ENCODE measurements around the gene RASSF5. TPM values are rescaled to one million over a fixed set of nuclear protein-coding genes. Genes with fewer than 3 reads are reported as not detected.

Gene RASSF5
- polyA plus RNA-seq, 1 donor from 2014 or later, result 4.0 TPM

DNA sequence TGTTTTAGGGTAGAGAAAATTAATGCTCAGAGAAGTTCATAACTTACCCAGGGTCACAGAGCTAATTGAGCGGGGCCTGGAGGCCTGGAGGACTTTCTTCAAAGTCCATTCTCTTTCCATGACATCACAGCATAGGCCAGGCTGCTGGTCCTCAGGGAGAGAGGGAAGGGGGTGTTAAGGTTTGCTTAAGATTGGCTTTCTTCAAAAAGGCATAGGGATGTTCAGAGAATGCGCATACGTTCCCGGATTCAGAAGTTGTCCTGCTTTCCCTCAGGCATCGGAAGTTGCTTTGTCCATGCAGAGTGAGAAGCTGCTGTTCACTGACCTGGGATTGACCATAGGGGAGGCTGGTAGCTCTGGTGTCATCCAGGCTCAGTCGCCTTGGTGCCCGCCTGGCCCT is 25.0 kb downstream of the RASSF5 start:
- Histone ChIP-seq H3K9ac (ENCODE audit: low read length) (no peak overlapping the region), H2AFZ (ENCODE audit: low read depth, low read length) (no peak overlapping the region), H3K36me3 (ENCODE audit: insufficient read depth, low read length) (no peaks in the 10 kb centered on the region), H3F3A (ENCODE audit: insufficient read depth, low read length, poor library complexity, severe bottlenecking) (no peaks in the 10 kb centered on the region), H4K20me1 (ENCODE audit: insufficient read depth) (no peaks in the 10 kb centered on the region), H3K79me2 (replicated peaks; ENCODE audit: insufficient read depth, low read length) (no peaks in the 10 kb centered on the region), H3K4me2 (ENCODE audit: low read length) (no peak overlapping the region), H3K27ac (ENCODE audit: low read length) (no peak overlapping the region), H3K4me3 (ENCODE audit: low read length) (no peak overlapping the region), H3K27me3 (ENCODE audit: insufficient read depth, low read depth, low read length) (no peaks in the 10 kb centered on the region), H3K9me3 (ENCODE audit: low read length) (no peaks in the 10 kb centered on the region), H3K9me2 (ENCODE audit: insufficient read depth, low read length) (no peaks in the 10 kb centered on the region)
- TF ChIP-seq, protein P1, sequence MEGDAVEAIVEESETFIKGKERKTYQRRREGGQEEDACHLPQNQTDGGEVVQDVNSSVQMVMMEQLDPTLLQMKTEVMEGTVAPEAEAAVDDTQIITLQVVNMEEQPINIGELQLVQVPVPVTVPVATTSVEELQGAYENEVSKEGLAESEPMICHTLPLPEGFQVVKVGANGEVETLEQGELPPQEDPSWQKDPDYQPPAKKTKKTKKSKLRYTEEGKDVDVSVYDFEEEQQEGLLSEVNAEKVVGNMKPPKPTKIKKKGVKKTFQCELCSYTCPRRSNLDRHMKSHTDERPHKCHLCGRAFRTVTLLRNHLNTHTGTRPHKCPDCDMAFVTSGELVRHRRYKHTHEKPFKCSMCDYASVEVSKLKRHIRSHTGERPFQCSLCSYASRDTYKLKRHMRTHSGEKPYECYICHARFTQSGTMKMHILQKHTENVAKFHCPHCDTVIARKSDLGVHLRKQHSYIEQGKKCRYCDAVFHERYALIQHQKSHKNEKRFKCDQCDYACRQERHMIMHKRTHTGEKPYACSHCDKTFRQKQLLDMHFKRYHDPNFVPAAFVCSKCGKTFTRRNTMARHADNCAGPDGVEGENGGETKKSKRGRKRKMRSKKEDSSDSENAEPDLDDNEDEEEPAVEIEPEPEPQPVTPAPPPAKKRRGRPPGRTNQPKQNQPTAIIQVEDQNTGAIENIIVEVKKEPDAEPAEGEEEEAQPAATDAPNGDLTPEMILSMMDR (IDR thresholded peaks at IDR 0.05; ENCODE audit: poor library complexity, severe bottlenecking), result no peak
- TF ChIP-seq RAD21 (conservative IDR thresholded peaks at IDR 0.05) (no peak), EZH2 (IDR thresholded peaks at IDR 0.05; ENCODE audit: borderline replicate concordance, insufficient read depth, low read length, poor library complexity, severe bottlenecking) (no peak), SMC3 (conservative IDR thresholded peaks at IDR 0.05; ENCODE audit: poor library complexity) (no peak), TAF1 (IDR thresholded peaks at IDR 0.05; ENCODE audit: low read depth) (no peak), POLR2AphosphoS5 (IDR thresholded peaks at IDR 0.05) (no peak), MXI1 (conservative IDR thresholded peaks at IDR 0.05; ENCODE audit: poor library complexity, severe bottlenecking) (no peak), EP300 (conservative IDR thresholded peaks at IDR 0.05; ENCODE audit: poor library complexity, severe bottlenecking) (no peak)
- TF ChIP-seq, protein P2, sequence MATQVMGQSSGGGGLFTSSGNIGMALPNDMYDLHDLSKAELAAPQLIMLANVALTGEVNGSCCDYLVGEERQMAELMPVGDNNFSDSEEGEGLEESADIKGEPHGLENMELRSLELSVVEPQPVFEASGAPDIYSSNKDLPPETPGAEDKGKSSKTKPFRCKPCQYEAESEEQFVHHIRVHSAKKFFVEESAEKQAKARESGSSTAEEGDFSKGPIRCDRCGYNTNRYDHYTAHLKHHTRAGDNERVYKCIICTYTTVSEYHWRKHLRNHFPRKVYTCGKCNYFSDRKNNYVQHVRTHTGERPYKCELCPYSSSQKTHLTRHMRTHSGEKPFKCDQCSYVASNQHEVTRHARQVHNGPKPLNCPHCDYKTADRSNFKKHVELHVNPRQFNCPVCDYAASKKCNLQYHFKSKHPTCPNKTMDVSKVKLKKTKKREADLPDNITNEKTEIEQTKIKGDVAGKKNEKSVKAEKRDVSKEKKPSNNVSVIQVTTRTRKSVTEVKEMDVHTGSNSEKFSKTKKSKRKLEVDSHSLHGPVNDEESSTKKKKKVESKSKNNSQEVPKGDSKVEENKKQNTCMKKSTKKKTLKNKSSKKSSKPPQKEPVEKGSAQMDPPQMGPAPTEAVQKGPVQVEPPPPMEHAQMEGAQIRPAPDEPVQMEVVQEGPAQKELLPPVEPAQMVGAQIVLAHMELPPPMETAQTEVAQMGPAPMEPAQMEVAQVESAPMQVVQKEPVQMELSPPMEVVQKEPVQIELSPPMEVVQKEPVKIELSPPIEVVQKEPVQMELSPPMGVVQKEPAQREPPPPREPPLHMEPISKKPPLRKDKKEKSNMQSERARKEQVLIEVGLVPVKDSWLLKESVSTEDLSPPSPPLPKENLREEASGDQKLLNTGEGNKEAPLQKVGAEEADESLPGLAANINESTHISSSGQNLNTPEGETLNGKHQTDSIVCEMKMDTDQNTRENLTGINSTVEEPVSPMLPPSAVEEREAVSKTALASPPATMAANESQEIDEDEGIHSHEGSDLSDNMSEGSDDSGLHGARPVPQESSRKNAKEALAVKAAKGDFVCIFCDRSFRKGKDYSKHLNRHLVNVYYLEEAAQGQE (IDR thresholded peaks at IDR 0.05; ENCODE audit: borderline replicate concordance), result no peak

DNA sequence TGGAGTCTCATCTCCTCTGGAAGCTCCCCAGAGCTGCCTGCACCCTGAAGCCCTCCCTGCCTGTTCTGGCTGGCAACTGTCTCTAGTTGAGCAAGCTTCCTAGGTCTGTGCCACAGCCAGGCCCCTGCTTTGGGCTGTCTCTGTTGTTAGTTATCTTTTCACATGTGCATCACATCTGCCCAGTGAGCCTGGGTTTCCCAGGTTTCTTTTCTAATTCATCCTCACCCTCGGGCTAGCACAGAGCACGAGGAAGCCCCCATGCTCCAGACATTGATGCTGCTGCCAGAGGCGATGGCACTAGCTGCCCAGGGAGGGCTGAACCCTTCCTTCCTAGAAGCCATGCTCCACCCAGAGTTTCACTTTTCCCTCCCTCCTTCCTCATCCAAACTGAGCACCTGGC is 27.2 kb downstream of the RASSF5 start:
- Histone ChIP-seq H3K4me2 (ENCODE audit: low read length) (no peak overlapping the region), H3F3A (ENCODE audit: insufficient read depth, low read length, poor library complexity, severe bottlenecking) (no peaks in the 10 kb centered on the region), H3K4me3 (ENCODE audit: low read length) (no peak overlapping the region), H2AFZ (ENCODE audit: low read depth, low read length) (no peak overlapping the region), H3K27me3 (ENCODE audit: insufficient read depth, low read depth, low read length) (no peaks in the 10 kb centered on the region), H3K79me2 (replicated peaks; ENCODE audit: insufficient read depth, low read length) (no peaks in the 10 kb centered on the region), H4K20me1 (ENCODE audit: insufficient read depth) (no peaks in the 10 kb centered on the region), H3K36me3 (ENCODE audit: insufficient read depth, low read length) (no peaks in the 10 kb centered on the region), H3K9ac (ENCODE audit: low read length) (no peak overlapping the region), H3K9me3 (ENCODE audit: low read length) (no peaks in the 10 kb centered on the region), H3K9me2 (ENCODE audit: insufficient read depth, low read length) (no peaks in the 10 kb centered on the region), H3K27ac (ENCODE audit: low read length) (no peak overlapping the region)
- TF ChIP-seq, protein P1 (IDR thresholded peaks at IDR 0.05; ENCODE audit: poor library complexity, severe bottlenecking), result no peak
- TF ChIP-seq TAF1 (IDR thresholded peaks at IDR 0.05; ENCODE audit: low read depth), result no peak
- TF ChIP-seq MXI1 (conservative IDR thresholded peaks at IDR 0.05; ENCODE audit: poor library complexity, severe bottlenecking), result no peak
- no peak for TF ChIP-seq EP300 (conservative IDR thresholded peaks at IDR 0.05; ENCODE audit: poor library complexity, severe bottlenecking)
- TF ChIP-seq POLR2AphosphoS5 (IDR thresholded peaks at IDR 0.05), result no peak
- TF ChIP-seq SMC3 (conservative IDR thresholded peaks at IDR 0.05; ENCODE audit: poor library complexity), result no peak
- TF ChIP-seq EZH2 (IDR thresholded peaks at IDR 0.05; ENCODE audit: borderline replicate concordance, insufficient read depth, low read length, poor library complexity, severe bottlenecking), result no peak
- TF ChIP-seq, protein P2 (IDR thresholded peaks at IDR 0.05; ENCODE audit: borderline replicate concordance), result no peak
- TF ChIP-seq RAD21 (conservative IDR thresholded peaks at IDR 0.05), result no peak

Data from neural cell (in vitro differentiated cells).